ENCODE results near the gene SPAG7.

SPAG7 gene

DNA sequence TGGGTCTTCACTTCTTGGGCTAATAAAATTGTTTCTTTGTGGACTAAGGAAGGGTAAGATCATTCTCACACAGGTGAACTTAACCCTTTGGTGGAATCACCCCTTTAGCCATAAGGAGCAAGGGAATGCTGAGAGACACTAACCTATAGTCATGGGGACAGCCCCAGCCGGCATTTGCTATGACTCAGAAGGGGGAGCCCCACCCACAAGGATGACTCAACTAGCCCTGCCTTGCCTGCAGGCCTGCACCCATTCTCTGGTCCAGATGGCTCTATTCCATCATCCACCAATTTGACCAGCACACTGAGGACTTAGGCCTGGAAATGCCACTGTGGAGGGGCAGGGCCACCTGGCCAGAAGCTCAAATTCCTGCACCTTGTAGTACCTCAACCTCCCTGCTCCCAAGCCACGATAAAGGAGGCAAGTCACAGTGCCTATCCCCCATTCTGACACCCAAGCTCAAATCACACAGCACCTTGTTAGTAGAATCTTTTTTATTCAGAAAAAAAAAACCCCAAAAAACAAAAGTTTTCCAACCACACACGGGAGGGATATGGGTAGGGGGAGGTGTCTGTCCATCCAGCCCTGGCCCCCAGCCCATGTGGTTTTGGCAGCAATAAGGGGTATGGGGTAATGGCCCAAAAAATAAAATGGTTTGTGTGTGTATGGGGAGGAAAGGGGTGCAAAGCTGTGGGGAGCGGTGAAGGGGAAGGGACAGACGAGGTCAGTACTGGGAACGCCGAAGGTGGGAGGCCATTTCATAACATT is 22.3 kb downstream of the SPAG7 start:
- no peaks in the 10 kb centered on the region for H3K27me3 ChIP-seq (replicated peaks; ENCODE audit: control insufficient read depth, insufficient read depth, low read length, poor library complexity, severe bottlenecking)
- peaks cover 64% of the 10 kb centered on the region for H3K4me1 ChIP-seq (ENCODE audit: control insufficient read depth, insufficient read depth, low read length, poor library complexity, severe bottlenecking)
- no peaks in the 10 kb centered on the region for H3K9me3 ChIP-seq (ENCODE audit: control insufficient read depth, low read length)
- H3K4me3 ChIP-seq (ENCODE audit: insufficient read depth, low read depth, low read length, poor library complexity, severe bottlenecking), result peak overlapping the region; percentile 46
- DNase-seq, result peak; percentile 56 to 71 (median 65)
- H3K27ac ChIP-seq (ENCODE audit: insufficient read depth, low read length, poor library complexity, severe bottlenecking), result peak overlapping the region; percentile 94
- peaks cover 33% of the 10 kb centered on the region for H3K36me3 ChIP-seq (ENCODE audit: control insufficient read depth, insufficient read depth, low read length)

- Histone ChIP-seq H3K27ac (ENCODE audit: insufficient read depth, low read length, poor library complexity, severe bottlenecking) (peak overlapping the region; percentile 94), H3K4me1 (ENCODE audit: control insufficient read depth, insufficient read depth, low read length, poor library complexity, severe bottlenecking) (peaks cover 60% of the 10 kb centered on the region)
Observed at GRCh38 chr17:4944554-4945175, 23.0 kb downstream of the SPAG7 start.

GRCh38 chr17:4944163-4944553 is 23.5 kb downstream of the SPAG7 start:
- Histone ChIP-seq H3K9me3 (ENCODE audit: control insufficient read depth, low read length) (no peaks in the 10 kb centered on the region), H3K4me1 (ENCODE audit: control insufficient read depth, insufficient read depth, low read length, poor library complexity, severe bottlenecking) (peaks cover 57% of the 10 kb centered on the region), H3K4me3 (ENCODE audit: insufficient read depth, low read depth, low read length, poor library complexity, severe bottlenecking) (peak overlapping the region; percentile 46), H3K36me3 (ENCODE audit: control insufficient read depth, insufficient read depth, low read length) (peaks cover 33% of the 10 kb centered on the region), H3K27me3 (replicated peaks; ENCODE audit: control insufficient read depth, insufficient read depth, low read length, poor library complexity, severe bottlenecking) (no peaks in the 10 kb centered on the region), H3K27ac (ENCODE audit: insufficient read depth, low read length, poor library complexity, severe bottlenecking) (peak overlapping the region; percentile 94)
- peak; percentile 33 to 52 (median 34) for DNase-seq

More at GRCh38 chr17:4944554-4945175, 23.0 kb downstream of the SPAG7 start:
- no peaks in the 10 kb centered on the region for H3K9me3 ChIP-seq (ENCODE audit: control insufficient read depth, low read length)
- no peaks in the 10 kb centered on the region for H3K27me3 ChIP-seq (replicated peaks; ENCODE audit: control insufficient read depth, insufficient read depth, low read length, poor library complexity, severe bottlenecking)
- no peak for DNase-seq
- peaks cover 33% of the 10 kb centered on the region for H3K36me3 ChIP-seq (ENCODE audit: control insufficient read depth, insufficient read depth, low read length)
- H3K4me3 ChIP-seq (ENCODE audit: insufficient read depth, low read depth, low read length, poor library complexity, severe bottlenecking), result peak overlapping the region; percentile 46

DNA sequence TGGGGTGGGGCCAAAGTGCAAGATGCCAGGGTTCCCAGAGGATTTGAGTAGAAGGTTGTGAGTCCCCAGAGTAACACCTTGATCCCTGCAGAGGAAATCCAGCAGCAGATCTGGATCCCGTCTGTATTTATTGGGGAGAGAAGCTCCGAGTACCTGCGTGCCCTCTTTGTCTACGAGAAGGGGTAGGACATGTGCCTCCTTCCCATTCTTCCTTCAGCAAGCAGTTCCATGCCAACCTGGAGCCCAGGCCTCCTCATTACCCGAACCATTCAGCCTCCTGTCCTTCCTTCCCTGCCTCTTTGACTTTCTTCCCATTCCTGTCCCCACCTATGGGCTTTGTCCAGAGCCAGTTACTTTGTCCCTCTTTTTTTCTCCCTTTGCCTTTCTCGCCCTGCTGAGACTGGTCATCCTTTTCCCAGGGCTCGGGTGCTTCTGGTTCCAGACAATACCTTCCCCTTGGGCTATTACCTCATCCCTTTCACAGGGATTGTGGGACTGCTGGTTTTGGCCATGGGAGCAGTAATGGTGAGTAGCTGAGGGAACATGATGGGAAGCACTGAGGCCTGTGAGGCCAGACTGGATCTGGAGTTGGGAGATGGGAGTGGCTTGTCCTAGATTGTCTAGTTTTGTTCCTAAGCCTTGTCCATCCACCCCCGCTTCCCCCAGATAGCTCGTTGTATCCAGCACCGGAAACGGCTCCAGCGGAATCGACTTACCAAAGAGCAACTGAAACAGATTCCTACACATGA is 24.7 kb downstream of the SPAG7 start:
- Histone ChIP-seq H3K36me3 (ENCODE audit: control insufficient read depth, insufficient read depth, low read length) (peaks cover 38% of the 10 kb centered on the region), H3K4me3 (ENCODE audit: insufficient read depth, low read depth, low read length, poor library complexity, severe bottlenecking) (no peak overlapping the region), H3K27ac (ENCODE audit: insufficient read depth, low read length, poor library complexity, severe bottlenecking) (peak overlapping the region; percentile 94), H3K27me3 (replicated peaks; ENCODE audit: control insufficient read depth, insufficient read depth, low read length, poor library complexity, severe bottlenecking) (no peaks in the 10 kb centered on the region), H3K4me1 (ENCODE audit: control insufficient read depth, insufficient read depth, low read length, poor library complexity, severe bottlenecking) (peaks cover 59% of the 10 kb centered on the region), H3K9me3 (ENCODE audit: control insufficient read depth, low read length) (no peaks in the 10 kb centered on the region)
- no peak for DNase-seq

DNA sequence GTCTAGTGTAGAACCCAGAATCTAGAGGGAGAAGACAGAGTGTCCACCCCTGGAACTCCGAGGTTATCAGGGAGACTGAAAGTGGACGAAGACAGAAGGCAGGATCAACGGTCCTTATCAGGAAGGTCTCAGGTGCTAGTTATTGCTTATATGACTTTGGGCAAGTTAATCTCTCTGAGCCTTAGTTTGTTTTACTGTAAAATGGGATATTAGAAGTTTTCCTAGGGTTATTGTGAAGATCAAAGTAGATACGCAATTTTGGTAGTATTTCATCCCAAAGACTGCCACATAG is 26.4 kb downstream of the SPAG7 start:
- Histone ChIP-seq H3K4me3 (ENCODE audit: insufficient read depth, low read depth, low read length, poor library complexity, severe bottlenecking) (peak overlapping the region; percentile 94), H3K27ac (ENCODE audit: insufficient read depth, low read length, poor library complexity, severe bottlenecking) (peak overlapping the region; percentile 93), H3K9me3 (ENCODE audit: control insufficient read depth, low read length) (no peaks in the 10 kb centered on the region), H3K27me3 (replicated peaks; ENCODE audit: control insufficient read depth, insufficient read depth, low read length, poor library complexity, severe bottlenecking) (no peaks in the 10 kb centered on the region), H3K4me1 (ENCODE audit: control insufficient read depth, insufficient read depth, low read length, poor library complexity, severe bottlenecking) (peaks cover 55% of the 10 kb centered on the region), H3K36me3 (ENCODE audit: control insufficient read depth, insufficient read depth, low read length) (peaks cover 47% of the 10 kb centered on the region)
- DNase-seq, result no peak

DNA sequence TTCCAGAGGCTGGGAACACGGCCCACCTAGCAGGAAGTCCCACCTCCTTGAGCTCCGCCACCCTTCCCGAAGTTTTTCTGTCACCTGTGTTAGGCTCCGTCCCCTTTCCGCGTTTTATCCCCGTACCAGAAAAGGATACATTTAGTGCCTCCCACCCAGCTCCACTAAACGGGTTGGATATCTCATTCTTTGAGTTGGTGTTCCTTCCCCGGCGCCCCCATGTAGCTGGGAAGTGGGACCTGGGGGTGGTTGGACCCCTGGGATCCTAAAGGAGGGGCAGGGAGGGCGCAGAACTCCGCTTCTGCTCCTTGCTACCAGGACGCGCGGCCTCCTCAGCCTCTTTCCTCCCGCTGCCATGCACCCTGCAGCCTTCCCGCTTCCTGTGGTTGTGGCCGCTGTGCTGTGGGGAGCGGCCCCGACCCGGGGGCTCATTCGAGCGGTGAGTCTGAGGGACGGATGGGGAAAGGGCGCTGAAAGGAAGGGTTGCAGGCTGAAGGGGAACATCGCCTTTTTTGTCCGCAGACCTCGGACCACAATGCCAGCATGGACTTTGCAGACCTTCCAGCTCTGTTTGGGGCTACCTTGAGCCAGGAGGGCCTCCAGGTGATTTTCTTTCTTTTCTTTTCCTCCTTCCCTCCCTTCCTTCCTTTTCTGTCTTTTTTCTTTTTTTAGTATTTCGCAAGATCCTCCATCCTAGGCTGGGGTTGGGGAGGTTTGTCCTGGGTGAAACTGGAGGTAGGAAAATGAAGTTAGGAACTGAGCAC is 26.9 kb downstream of the SPAG7 start:
- peak; percentile 28 to 37 (median 29) for DNase-seq
- peak overlapping the region; percentile 94 for H3K4me3 ChIP-seq (ENCODE audit: insufficient read depth, low read depth, low read length, poor library complexity, severe bottlenecking)
- H3K27me3 ChIP-seq (replicated peaks; ENCODE audit: control insufficient read depth, insufficient read depth, low read length, poor library complexity, severe bottlenecking), result no peaks in the 10 kb centered on the region
- peak overlapping the region; percentile 93 for H3K27ac ChIP-seq (ENCODE audit: insufficient read depth, low read length, poor library complexity, severe bottlenecking)
- H3K4me1 ChIP-seq (ENCODE audit: control insufficient read depth, insufficient read depth, low read length, poor library complexity, severe bottlenecking), result peaks cover 50% of the 10 kb centered on the region
- peaks cover 46% of the 10 kb centered on the region for H3K36me3 ChIP-seq (ENCODE audit: control insufficient read depth, insufficient read depth, low read length)
- no peaks in the 10 kb centered on the region for H3K9me3 ChIP-seq (ENCODE audit: control insufficient read depth, low read length)

DNA sequence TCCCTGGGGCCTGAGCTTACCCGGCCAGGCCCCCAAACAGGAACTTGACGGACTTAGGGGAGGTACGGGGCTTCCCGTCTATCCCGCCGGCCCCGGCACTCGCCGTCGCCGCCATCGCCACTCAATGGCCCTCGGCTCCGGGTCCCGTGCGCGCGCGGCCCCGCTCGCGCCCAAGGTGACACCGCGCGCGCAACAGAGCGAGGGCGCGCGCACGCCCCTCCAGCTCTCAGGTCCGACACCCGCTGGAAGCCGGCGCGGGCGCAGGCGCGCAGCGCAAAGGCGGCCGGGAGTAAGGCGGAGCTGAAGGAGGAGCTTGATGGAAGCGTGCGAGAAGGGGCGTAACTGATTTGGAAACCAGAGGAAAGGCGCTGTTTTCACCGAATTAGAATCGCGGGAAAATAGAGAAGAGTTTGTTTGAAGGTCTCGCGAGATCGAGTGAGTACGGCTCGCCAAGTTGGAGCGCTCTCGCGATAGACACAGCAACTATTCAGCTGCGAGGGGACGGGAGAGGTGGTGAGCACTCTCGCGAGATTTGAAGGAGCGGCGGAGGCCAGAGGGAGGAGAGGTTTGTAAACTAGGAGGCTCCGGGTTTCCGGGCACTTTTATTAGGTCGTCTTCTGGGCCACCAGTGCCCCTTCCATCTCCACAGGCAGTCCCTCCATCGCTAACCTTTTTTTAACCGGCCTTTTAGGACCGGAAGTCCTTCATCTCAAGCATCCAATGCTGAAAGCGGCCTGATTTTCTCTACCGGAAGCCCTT is 27.6 kb downstream of the SPAG7 start, which contains the start of the genes RNF167 and SLC25A11:
Gene RNF167, plus strand, starts transcription at position 473 of the 759 bp plus-strand sequence. CDS start 642 bp downstream, outside the sequence.
Gene SLC25A11, minus strand, starts transcription at position 251 of the 759 bp plus-strand sequence. Its CDS starts 136 bp downstream, at position 115.
- H3K4me1 ChIP-seq (ENCODE audit: control insufficient read depth, insufficient read depth, low read length, poor library complexity, severe bottlenecking), result peaks cover 42% of the 10 kb centered on the region
- H3K4me3 ChIP-seq (ENCODE audit: insufficient read depth, low read depth, low read length, poor library complexity, severe bottlenecking), result peak within 1 kb of the TSS; percentile 94
- peak within 1 kb of the TSS; percentile 93 for H3K27ac ChIP-seq (ENCODE audit: insufficient read depth, low read length, poor library complexity, severe bottlenecking)
- H3K36me3 ChIP-seq (ENCODE audit: control insufficient read depth, insufficient read depth, low read length), result peaks cover 42% of the 10 kb centered on the region
- peak; percentile 92 to 96 (median 94) for DNase-seq
- no peaks in the 10 kb centered on the region for H3K9me3 ChIP-seq (ENCODE audit: control insufficient read depth, low read length)
- H3K27me3 ChIP-seq (replicated peaks; ENCODE audit: control insufficient read depth, insufficient read depth, low read length, poor library complexity, severe bottlenecking), result no peaks in the 10 kb centered on the region

DNA sequence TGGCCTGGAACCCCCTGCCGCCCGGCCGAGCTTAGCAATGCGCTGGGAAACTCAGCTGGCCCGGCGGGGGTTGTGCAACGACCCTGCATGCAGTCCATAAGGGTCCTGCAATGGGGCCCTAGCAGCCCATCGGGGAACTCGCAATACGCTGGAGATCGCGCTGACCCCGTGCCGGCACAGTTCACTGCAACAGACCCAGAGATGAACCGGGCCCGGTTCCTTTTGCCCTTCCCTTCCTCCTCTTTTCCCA is 28.1 kb downstream of the SPAG7 start:
- Histone ChIP-seq H3K36me3 (ENCODE audit: control insufficient read depth, insufficient read depth, low read length) (peaks cover 37% of the 10 kb centered on the region), H3K9me3 (ENCODE audit: control insufficient read depth, low read length) (no peaks in the 10 kb centered on the region), H3K4me3 (ENCODE audit: insufficient read depth, low read depth, low read length, poor library complexity, severe bottlenecking) (peak overlapping the region; percentile 73), H3K27ac (ENCODE audit: insufficient read depth, low read length, poor library complexity, severe bottlenecking) (peak overlapping the region; percentile 74), H3K4me1 (ENCODE audit: control insufficient read depth, insufficient read depth, low read length, poor library complexity, severe bottlenecking) (peaks cover 39% of the 10 kb centered on the region), H3K27me3 (replicated peaks; ENCODE audit: control insufficient read depth, insufficient read depth, low read length, poor library complexity, severe bottlenecking) (no peaks in the 10 kb centered on the region)
- DNase-seq, result no peak
